Measurements from ENCODE around the gene NLRC5.

Gene NLRC5

GRCh38 chr16:57071831-57072582 lies 82.7 kb downstream of the NLRC5 start:
- Histone ChIP-seq H3K9me3 (ENCODE audit: low read length) (no peaks in the 10 kb centered on the region), H3K9ac (ENCODE audit: low read length) (no peak overlapping the region), H2AFZ (ENCODE audit: low read length) (no peak overlapping the region), H3K79me2 (ENCODE audit: insufficient read depth, low read length) (no peaks in the 10 kb centered on the region), H3F3A (ENCODE audit: insufficient read depth, low read length) (no peaks in the 10 kb centered on the region), H3K27me3 (ENCODE audit: insufficient read depth, low read length) (no peaks in the 10 kb centered on the region), H3K27ac (ENCODE audit: low read depth, low read length, poor library complexity, severe bottlenecking) (no peak overlapping the region), H4K20me1 (ENCODE audit: insufficient read depth, low read length) (no peaks in the 10 kb centered on the region), H3K4me2 (ENCODE audit: low read length) (no peak overlapping the region), H3K36me3 (ENCODE audit: insufficient read depth, low read length) (no peaks in the 10 kb centered on the region), H3K4me3 (ENCODE audit: low read depth, low read length, poor library complexity, severe bottlenecking) (no peak overlapping the region), H3K9me2 (ENCODE audit: low read depth, low read length) (no peaks in the 10 kb centered on the region), H3K4me1 (ENCODE audit: insufficient read depth, low read length, severe bottlenecking) (no peaks in the 10 kb centered on the region)
- no peak for TF ChIP-seq CTCF (IDR thresholded peaks at IDR 0.05; ENCODE audit: low read length)
- TF ChIP-seq EZH2 (IDR thresholded peaks at IDR 0.05; ENCODE audit: borderline replicate concordance, low read length) = no peak

GRCh38 chr16:57072616-57073275 lies 83.4 kb downstream of the NLRC5 start:
- TF ChIP-seq EZH2 (IDR thresholded peaks at IDR 0.05; ENCODE audit: borderline replicate concordance, low read length) = no peak
- no peak for TF ChIP-seq CTCF (IDR thresholded peaks at IDR 0.05; ENCODE audit: low read length)
- Histone ChIP-seq H3F3A (ENCODE audit: insufficient read depth, low read length) (no peaks in the 10 kb centered on the region), H3K4me2 (ENCODE audit: low read length) (no peak overlapping the region), H3K79me2 (ENCODE audit: insufficient read depth, low read length) (no peaks in the 10 kb centered on the region), H3K27me3 (ENCODE audit: insufficient read depth, low read length) (no peaks in the 10 kb centered on the region), H3K4me3 (ENCODE audit: low read depth, low read length, poor library complexity, severe bottlenecking) (no peak overlapping the region), H3K9me3 (ENCODE audit: low read length) (no peaks in the 10 kb centered on the region), H3K9ac (ENCODE audit: low read length) (no peak overlapping the region), H3K9me2 (ENCODE audit: low read depth, low read length) (no peaks in the 10 kb centered on the region), H3K4me1 (ENCODE audit: insufficient read depth, low read length, severe bottlenecking) (no peaks in the 10 kb centered on the region), H4K20me1 (ENCODE audit: insufficient read depth, low read length) (no peaks in the 10 kb centered on the region), H2AFZ (ENCODE audit: low read length) (no peak overlapping the region), H3K27ac (ENCODE audit: low read depth, low read length, poor library complexity, severe bottlenecking) (no peak overlapping the region), H3K36me3 (ENCODE audit: insufficient read depth, low read length) (no peaks in the 10 kb centered on the region)

- H3K79me2 ChIP-seq (ENCODE audit: insufficient read depth, low read length) = no peaks in the 10 kb centered on the region
- no peaks in the 10 kb centered on the region for H3K27me3 ChIP-seq (ENCODE audit: insufficient read depth, low read length)
- H3K9me2 ChIP-seq (ENCODE audit: low read depth, low read length) = no peaks in the 10 kb centered on the region
- H3K4me3 ChIP-seq (ENCODE audit: low read depth, low read length, poor library complexity, severe bottlenecking) = no peak overlapping the region
- no peak overlapping the region for H3K4me2 ChIP-seq (ENCODE audit: low read length)
- no peaks in the 10 kb centered on the region for H3K9me3 ChIP-seq (ENCODE audit: low read length)
- H3K9ac ChIP-seq (ENCODE audit: low read length) = no peak overlapping the region
- no peaks in the 10 kb centered on the region for H3K4me1 ChIP-seq (ENCODE audit: insufficient read depth, low read length, severe bottlenecking)
- TF ChIP-seq CTCF (IDR thresholded peaks at IDR 0.05; ENCODE audit: low read length) (no peak), EZH2 (IDR thresholded peaks at IDR 0.05; ENCODE audit: borderline replicate concordance, low read length) (no peak)
- no peak overlapping the region for H3K27ac ChIP-seq (ENCODE audit: low read depth, low read length, poor library complexity, severe bottlenecking)
- no peaks in the 10 kb centered on the region for H3F3A ChIP-seq (ENCODE audit: insufficient read depth, low read length)
- H4K20me1 ChIP-seq (ENCODE audit: insufficient read depth, low read length) = no peaks in the 10 kb centered on the region
- H2AFZ ChIP-seq (ENCODE audit: low read length) = no peak overlapping the region
- no peaks in the 10 kb centered on the region for H3K36me3 ChIP-seq (ENCODE audit: insufficient read depth, low read length)
Observed at GRCh38 chr16:57077714-57078113, 88.4 kb downstream of the NLRC5 start.

Data from OCI-LY1 (cell line).